HG03045 (cell line): ENCODE data around the gene TNFRSF14.
"Not testable (repeated sequence)": the region's sequence is repeated elsewhere in the genome, so short reads cannot be mapped to it uniquely, and the experiment has no call there.

Experiments used
- ATAC-seq: cut with Tn5 transposase; IDR thresholded peaks from one replicate; pipeline ENCODE4 v1.9.1; 2021; ENCODE audit warnings: mild to moderate bottlenecking, moderate library complexity; ENCODE audit not compliant: unreplicated experiment

TNFRSF14 gene

GRCh38 chr1:2537784-2538115 lies 18.4 kb upstream of the TNFRSF14 start:
- no peak for ATAC-seq

- ATAC-seq: no peak
Observed at GRCh38 chr1:2538376-2538775, 17.8 kb upstream of the TNFRSF14 start.

GRCh38 chr1:2538872-2539271 lies 17.3 kb upstream of the TNFRSF14 start:
- ATAC-seq: no peak

GRCh38 chr1:2539312-2539907 lies 16.8 kb upstream of the TNFRSF14 start:
- no peak for ATAC-seq

- no peak for ATAC-seq
Observed at GRCh38 chr1:2540816-2541492, 15.2 kb upstream of the TNFRSF14 start.

GRCh38 chr1:2541619-2542245 lies 14.4 kb upstream of the TNFRSF14 start:
- no peak for ATAC-seq

- ATAC-seq: no peak
Observed at GRCh38 chr1:2542246-2542915, 13.8 kb upstream of the TNFRSF14 start.

- no peak for ATAC-seq
Observed at GRCh38 chr1:2543543-2544092, 12.6 kb upstream of the TNFRSF14 start.

GRCh38 chr1:2544093-2544874 lies 11.9 kb upstream of the TNFRSF14 start:
- no peak for ATAC-seq

- ATAC-seq: no peak
Observed at GRCh38 chr1:2544875-2545640, 11.1 kb upstream of the TNFRSF14 start.

- ATAC-seq: peak; percentile 36
Observed at GRCh38 chr1:2545754-2546514, 10.2 kb upstream of the TNFRSF14 start.

- ATAC-seq: peak; percentile 30
Observed at GRCh38 chr1:2546515-2547209, 9.5 kb upstream of the TNFRSF14 start.

GRCh38 chr1:2547210-2548067 lies 8.7 kb upstream of the TNFRSF14 start:
- ATAC-seq: no peak

- ATAC-seq: peak; percentile 15
Observed at GRCh38 chr1:2548068-2548589, 8.0 kb upstream of the TNFRSF14 start.

- ATAC-seq: not testable (repeated sequence)
Observed at GRCh38 chr1:2549367-2550029, 6.7 kb upstream of the TNFRSF14 start.

GRCh38 chr1:2550309-2550861 lies 5.8 kb upstream of the TNFRSF14 start:
- not testable (repeated sequence) for ATAC-seq

GRCh38 chr1:2551544-2551943 lies 4.6 kb upstream of the TNFRSF14 start:
- not testable (repeated sequence) for ATAC-seq
